GM12891 (cell line): ENCODE measurements around the gene STX3.

Experiments
- PAX5 ChIP-seq: IDR thresholded peaks from 2 replicates; pipeline ENCODE4 v1.6.1; 2011; ENCODE audit warnings: low read length, moderate library complexity, mild to moderate bottlenecking; ENCODE audit not compliant: insufficient read depth, severe bottlenecking
- POLR2A ChIP-seq: IDR thresholded peaks from 2 replicates; pipeline ENCODE4 v1.6.1; 2011; ENCODE audit warnings: low read depth, low read length, control low read depth
- POLR2AphosphoS5 ChIP-seq: IDR thresholded peaks from 2 replicates; pipeline ENCODE4 v1.6.1; 2011; ENCODE audit warnings: low read depth, low read length, control low read depth
- TAF1 ChIP-seq: IDR thresholded peaks from 2 replicates; pipeline ENCODE4 v1.6.1; 2011; ENCODE audit warnings: low read depth, low read length, control low read depth

- no peak for TF ChIP-seq POLR2A
- no peak for TF ChIP-seq PAX5
- no peak for TF ChIP-seq TAF1
- no peak for TF ChIP-seq POLR2AphosphoS5
Measured at GRCh38 chr11:59804061-59804460, 48.9 kb downstream of the STX3 start.
